Upper lobe of left lung (tissue), 4 donors: ENCODE results near the gene MYCT1.

Source experiments
- POLR2A ChIP-seq, 4 donors: fragments of 450-650 bp; IDR thresholded peaks; one replicate each; pipeline ENCODE4 v1.5.1; 2016 to 2017; ENCODE audit warnings: antibody characterized with exemption in 4 of 4, mild to moderate bottlenecking in 2 of 4
- TF ChIP-seq, protein P1 (sequence below), 6 experiments: fragments of 450-650 bp in 4 of 6; fragments of 200-600 bp in 2 of 6; sonication (generic) in 2 of 6; IDR thresholded peaks; one replicate each; pipeline ENCODE4 v1.5.1; 2016 to 2019; ENCODE audit warnings: antibody characterized with exemption in 6 of 6

DNA sequence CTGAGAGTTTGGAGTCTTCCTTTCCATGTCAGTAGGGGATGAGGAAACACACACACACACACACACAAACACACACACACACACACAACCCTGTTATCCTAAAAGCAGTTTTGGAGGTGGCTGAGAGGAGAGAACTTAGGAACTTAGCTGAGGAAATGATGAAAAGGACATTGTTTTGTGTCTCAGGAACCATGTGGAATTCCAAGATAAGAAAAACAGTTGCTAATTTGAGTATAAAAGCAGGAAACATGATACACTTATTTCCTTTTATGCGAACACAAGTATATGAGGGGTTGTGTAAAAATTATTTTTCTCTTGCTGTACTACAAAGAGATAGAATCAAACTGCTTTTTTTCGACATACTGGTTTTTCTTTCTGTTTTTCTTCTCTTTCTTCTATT, at the start of gene MYCT1:
- TF ChIP-seq, protein P1, sequence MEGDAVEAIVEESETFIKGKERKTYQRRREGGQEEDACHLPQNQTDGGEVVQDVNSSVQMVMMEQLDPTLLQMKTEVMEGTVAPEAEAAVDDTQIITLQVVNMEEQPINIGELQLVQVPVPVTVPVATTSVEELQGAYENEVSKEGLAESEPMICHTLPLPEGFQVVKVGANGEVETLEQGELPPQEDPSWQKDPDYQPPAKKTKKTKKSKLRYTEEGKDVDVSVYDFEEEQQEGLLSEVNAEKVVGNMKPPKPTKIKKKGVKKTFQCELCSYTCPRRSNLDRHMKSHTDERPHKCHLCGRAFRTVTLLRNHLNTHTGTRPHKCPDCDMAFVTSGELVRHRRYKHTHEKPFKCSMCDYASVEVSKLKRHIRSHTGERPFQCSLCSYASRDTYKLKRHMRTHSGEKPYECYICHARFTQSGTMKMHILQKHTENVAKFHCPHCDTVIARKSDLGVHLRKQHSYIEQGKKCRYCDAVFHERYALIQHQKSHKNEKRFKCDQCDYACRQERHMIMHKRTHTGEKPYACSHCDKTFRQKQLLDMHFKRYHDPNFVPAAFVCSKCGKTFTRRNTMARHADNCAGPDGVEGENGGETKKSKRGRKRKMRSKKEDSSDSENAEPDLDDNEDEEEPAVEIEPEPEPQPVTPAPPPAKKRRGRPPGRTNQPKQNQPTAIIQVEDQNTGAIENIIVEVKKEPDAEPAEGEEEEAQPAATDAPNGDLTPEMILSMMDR (IDR thresholded peaks at IDR 0.05) = no peak
- TF ChIP-seq POLR2A (IDR thresholded peaks at IDR 0.05) = no peak
